GM19239 (cell line): ENCODE results near the gene CES2.
"Not testable (repeated sequence)": the region's sequence is repeated elsewhere in the genome, so short reads cannot be mapped to it uniquely, and the experiment has no call there.

Source experiments
- DNase-seq: peaks from one replicate; pipeline ENCODE4 v3.0.0; 2011; ENCODE audit warnings: low spot score; ENCODE audit not compliant: insufficient read length
- FAIRE-seq: peaks from 2 replicates; lab custom pipeline; 2011; peaks lifted over from hg19 to GRCh38; lab: Jason Lieb, UNC

Gene CES2

DNA sequence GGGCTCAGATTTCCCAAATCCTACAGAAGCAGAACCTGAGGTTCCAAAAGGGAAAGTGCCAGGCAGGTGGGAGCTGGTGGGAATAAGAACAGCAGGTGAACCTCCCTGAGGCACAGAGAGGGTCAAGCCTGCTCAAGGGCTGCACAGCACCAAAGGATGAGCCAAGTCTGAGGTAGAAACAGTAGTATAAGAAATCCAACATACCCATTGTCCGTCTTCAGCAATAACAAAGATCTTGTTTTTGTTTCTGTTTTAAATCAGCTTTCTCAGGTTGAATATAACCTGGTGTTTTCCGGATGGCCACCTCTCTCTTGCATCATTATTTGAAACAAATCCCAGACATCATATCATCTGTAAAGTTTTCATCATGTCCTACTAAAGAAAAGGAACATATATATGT lies 15.1 kb downstream of the CES2 start:
- no peak for DNase-seq
- no peak for FAIRE-seq

DNA sequence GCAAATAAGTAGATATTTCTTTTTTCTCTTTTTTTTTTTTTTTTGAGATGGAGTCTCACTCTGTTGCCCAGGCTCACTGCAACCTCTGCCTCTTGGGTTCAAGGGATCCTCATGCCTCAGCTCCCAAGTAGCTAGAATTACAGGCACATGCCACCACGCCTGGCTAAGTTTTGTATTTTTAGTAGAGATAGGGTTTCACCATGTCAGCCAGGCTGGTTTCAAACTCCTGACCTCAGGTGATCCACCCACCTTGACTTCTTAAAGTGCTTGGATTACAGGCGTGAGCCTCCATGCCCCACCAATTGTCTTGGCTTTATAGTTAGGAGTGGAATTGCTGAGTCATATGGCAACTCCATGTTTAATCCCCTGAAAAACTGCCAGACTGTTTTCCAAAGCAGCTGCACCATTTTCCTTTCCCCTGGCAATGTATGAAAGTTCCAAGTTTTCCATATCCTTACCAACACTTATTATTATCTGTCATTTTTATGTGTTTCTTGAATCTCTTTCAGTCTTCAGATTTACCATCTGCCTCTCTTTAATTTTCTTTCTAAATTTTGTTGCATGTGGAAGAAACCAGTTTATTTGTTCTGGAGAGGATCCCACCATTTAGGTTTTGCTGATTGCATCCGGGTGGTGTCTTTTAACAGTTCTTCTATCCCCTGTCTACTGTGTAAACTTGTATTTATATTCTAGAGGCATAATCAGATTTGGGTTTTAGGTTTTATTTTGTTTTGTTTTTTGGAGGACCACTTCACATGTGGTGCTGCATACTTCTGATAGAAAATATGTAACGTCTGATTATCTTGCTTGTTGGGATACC lies 15.9 kb downstream of the CES2 start:
- DNase-seq (no peak), FAIRE-seq (no peak)

- FAIRE-seq, result no peak
These were observed 17.3 kb downstream of the CES2 start for GRCh38 chr16:66952430-66953110.

DNA sequence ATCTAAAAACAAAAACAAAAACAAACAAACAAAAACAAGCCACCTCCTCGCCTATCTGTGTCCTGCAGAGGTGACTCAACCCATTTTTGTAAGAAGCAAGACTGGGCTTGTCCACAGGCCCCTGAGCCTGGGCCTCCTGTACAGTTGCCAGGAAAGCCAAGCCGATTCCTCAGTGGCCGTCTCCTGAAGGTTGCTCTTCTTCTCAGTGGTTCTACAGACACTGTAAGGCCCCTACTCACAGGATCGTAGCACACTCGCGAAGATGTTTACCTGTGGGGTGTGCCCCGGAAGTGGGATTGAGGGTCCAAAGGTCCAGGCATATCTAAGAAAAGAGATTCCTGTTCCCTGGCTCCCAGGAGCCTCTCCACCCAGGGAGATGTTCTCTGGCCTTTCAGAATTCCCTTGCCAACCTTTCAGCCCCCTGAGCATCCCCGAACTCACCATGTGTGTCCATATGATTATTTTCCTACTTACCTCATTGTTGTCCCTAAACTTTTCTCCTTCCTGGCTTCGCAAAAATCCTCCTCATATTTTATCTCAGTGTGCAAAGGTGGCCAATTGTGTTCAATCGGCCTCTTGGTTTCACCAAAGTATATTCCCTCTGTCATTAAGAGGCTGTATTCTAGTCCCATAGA lies 18.3 kb downstream of the CES2 start:
- no peak for DNase-seq
- no peak for FAIRE-seq

More at GRCh38 chr16:66952430-66953110, 17.3 kb downstream of the CES2 start:
- no peak for DNase-seq

DNA sequence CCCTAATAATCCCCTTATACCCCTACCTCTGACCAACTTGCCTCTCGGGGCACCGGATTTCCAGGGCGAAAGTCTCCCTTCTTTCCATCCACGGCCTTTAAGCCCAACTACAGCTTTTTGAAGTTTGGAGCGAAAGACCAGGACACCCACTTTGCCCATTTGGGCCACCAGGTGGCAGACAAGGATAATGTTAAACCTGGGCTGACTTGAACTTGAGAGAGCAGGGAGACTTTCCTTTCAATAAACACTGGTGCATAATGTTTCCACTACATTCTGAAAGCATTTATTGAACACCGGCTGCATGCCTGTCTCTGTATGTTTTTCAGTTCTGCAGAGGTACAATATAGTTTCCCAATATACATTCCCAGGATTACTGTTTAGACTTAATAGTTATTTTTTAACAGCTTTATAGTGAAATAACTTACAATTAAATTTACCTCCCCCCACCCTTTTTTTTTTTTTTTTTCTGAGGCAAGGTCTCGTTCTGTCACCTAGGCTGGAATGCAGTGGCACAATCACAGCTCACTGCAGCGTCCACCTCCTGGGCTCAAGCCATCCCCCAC lies 18.9 kb downstream of the CES2 start:
- DNase-seq (peak; percentile 58), FAIRE-seq (peak; percentile 88)

DNA sequence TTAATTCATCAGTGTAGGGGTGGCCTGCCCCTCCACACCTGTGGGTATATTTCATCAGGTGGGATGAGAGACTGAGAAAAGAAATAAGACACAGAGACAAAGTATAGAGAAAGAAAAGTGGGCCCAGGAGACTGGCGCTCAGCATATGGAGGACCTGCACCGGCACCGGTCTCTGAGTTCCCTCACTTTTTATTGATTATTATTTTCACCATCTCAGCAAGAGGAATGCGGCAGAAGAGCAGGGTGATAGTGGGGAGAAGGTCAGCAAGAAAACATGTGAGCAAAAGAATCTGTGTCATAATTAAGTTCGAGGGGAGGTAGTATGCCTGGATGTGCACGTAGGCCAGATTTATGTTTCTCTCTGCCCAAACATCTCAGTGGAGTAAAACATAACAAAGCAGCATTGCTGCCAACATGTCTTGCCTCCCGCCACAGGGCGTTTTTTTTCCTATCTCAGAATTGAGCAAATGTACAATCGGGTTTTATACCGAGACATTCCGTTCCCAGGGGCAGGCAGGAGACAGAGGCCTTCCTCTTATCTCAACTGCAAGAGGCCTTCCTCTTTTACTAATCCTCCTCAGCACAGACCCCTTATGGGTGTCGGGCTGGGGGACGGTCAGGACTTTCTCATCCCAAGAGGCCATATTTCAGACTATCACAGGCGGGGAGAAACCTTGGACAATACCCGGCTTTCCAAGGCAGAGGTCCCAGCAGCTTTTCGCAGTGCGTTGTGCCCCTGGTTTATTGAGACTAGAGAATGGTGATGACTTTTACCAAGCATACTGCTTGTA lies 20.2 kb downstream of the CES2 start:
- DNase-seq, FAIRE-seq: not testable (repeated sequence)

GRCh38 chr16:66956154-66956457 lies 20.8 kb downstream of the CES2 start:
- FAIRE-seq, DNase-seq: not testable (repeated sequence)

DNA sequence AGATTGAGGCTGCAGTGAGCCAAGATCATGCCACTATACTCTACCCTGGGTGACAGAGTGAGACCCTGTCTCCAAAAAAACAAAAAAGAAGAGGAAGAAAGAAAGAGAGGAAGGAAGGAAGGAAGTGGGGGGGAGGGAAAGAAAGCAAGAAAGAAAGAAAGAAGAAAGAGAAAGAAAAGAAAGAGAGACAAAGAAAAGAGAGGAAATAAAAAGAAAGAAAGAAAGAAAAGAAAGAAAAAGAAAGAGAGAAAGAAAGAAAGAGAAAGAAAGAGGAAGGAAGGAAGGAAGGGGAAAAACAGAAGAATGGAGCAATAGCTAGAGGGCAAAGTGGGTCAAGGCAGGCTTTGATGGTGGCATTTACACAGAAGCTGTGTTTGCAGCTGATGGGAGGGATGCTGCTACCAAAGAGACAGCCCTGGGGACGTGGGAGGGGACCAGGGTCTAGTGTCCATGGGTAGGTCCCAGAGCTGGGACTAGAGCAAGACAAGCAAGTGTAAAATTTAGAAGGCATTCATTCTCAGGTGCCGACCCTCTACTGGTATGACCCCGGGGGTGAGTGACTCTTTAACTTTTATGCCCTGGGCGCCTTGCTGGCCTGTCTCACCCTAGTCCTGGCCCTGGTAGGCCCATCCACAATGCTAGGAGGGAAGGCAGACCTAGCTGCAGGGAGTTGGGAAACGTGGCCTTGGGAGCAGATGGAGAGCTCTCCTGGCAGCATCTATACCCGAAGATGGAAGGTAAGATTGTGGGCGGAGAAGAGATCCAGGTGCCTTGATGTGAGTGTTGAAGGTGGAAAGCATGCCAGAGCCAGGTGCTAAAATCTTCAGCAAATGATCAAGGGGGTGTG lies 23.8 kb downstream of the CES2 start:
- DNase-seq (no peak), FAIRE-seq (no peak)

DNA sequence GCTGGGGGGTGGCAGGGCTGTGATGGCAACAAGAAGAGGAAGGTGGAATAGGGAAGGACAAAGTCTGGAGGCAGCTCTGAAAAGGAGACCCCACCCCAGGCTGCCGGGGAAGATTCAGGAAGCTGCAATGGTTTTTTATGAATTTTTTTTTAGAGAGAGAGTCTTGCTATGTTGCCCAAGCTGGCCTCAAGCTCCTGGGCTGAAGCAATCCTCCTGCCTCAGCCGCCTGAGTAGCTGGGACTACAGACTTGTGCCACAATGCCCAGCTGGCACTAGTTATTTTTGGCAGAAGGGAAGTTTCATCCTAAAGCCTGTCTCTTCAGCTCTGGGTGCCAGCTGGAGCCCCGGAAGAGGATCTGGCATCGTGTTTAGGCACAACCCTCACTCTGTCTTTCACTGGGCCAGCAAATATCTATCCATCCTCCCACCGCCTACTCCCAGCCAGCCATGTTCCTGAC lies 24.4 kb downstream of the CES2 start:
- FAIRE-seq (no peak), DNase-seq (no peak)

DNA sequence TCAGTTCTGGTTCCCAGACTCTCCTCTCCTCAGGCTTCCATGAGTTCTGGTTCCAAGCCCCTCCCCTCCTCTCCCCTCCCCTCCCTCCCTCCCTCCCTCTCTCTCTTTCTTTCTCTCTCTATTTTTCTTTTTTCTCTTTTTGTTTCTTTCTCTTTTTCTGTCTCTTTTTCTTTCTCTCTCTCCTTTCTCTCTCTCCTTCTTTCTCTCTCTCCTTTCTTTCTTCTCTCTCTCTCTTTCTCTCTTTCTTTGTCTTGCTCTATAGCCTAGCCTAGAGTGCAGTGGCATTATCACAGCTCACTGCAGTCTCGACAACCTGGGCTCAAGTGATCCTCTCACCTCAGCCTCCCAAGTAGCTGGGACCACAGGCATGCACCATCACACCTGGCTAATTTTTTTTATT lies 25.0 kb downstream of the CES2 start:
- FAIRE-seq (no peak), DNase-seq (no peak)

GRCh38 chr16:66961065-66961744 lies 25.9 kb downstream of the CES2 start, which contains the start of gene CES3:
TSS of gene CES3 (plus strand) at chr16:66961266. CDS start at chr16:66961308, 42 bp downstream.
- DNase-seq (peak; percentile 46), FAIRE-seq (peak; percentile 89)

GRCh38 chr16:66961914-66962313 lies 26.6 kb downstream of the CES2 start:
- no peak for DNase-seq
- peak; percentile 52 for FAIRE-seq

DNA sequence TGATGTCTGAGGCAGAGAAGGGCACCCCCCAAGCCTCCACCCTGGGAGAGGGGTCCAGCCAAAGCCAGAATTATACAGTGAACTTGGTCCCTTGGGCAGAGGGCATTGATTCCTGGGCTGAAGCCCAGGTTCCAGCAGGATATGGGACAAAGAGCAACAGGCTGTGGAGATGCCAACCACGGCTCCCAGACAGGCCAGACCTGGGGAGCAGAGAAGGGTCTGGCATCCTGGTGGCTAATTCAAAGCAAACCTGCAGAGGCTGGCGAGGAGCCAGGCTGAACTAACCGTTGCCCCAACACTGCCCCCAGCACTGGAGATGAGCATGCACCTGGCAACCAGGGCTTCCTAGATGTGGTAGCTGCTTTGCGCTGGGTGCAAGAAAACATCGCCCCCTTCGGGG lies 28.7 kb downstream of the CES2 start:
- no peak for FAIRE-seq
- DNase-seq, result no peak

- DNase-seq (no peak), FAIRE-seq (no peak)
These were observed 33.5 kb downstream of the CES2 start for GRCh38 chr16:66968847-66969246.

- no peak for DNase-seq
- FAIRE-seq, result no peak
These were observed 35.7 kb downstream of the CES2 start for GRCh38 chr16:66970775-66971720.

DNA sequence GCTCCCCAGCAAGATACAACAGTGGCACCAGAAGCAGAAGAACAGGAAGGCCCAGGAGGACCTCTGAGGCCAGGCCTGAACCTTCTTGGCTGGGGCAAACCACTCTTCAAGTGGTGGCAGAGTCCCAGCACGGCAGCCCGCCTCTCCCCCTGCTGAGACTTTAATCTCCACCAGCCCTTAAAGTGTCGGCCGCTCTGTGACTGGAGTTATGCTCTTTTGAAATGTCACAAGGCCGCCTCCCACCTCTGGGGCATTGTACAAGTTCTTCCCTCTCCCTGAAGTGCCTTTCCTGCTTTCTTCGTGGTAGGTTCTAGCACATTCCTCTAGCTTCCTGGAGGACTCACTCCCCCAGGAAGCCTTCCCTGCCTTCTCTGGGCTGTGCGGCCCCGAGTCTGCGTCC lies 37.7 kb downstream of the CES2 start:
- FAIRE-seq (no peak), DNase-seq (no peak)

- FAIRE-seq, result no peak
These were observed 38.4 kb downstream of the CES2 start for GRCh38 chr16:66973716-66974115.

More at GRCh38 chr16:66973716-66974115, 38.4 kb downstream of the CES2 start:
- DNase-seq, result no peak
